GM23248 (cell line): ENCODE data around the gene RAB4A. TPM values are rescaled to one million over a fixed set of nuclear protein-coding genes. Genes with fewer than 3 reads are reported as not detected.

Experiments used
- DNase-seq: peaks from one replicate; pipeline ENCODE4 v3.0.0-alpha.2; 2015
- H2AFZ ChIP-seq: fragments of 200-600 bp; sonication (generic); 2 replicates; pipeline ENCODE4 v1.6.1; 2016; ENCODE audit warnings: antibody characterized with exemption
- H3F3A ChIP-seq: fragments of 200-600 bp; sonication (generic); 2 replicates; pipeline ENCODE4 v1.6.1; 2016; ENCODE audit warnings: mild to moderate bottlenecking, antibody characterized with exemption, mixed run types; ENCODE audit not compliant: insufficient read depth
- H3K27ac ChIP-seq: fragments of 200-600 bp; sonication (generic); 2 replicates; pipeline ENCODE4 v1.5.1; 2016; ENCODE audit warnings: mild to moderate bottlenecking
- H3K27me3 ChIP-seq: fragments of 200-600 bp; sonication (generic); replicated peaks from 2 replicates; pipeline ENCODE4 v1.6.1; 2016; ENCODE audit warnings: mild to moderate bottlenecking; ENCODE audit not compliant: insufficient read depth
- H3K36me3 ChIP-seq: fragments of 200-600 bp; sonication (generic); 2 replicates; pipeline ENCODE4 v1.6.1; 2016; ENCODE audit warnings: low read depth, mild to moderate bottlenecking
- H3K4me1 ChIP-seq: fragments of 200-600 bp; sonication (generic); 2 replicates; pipeline ENCODE4 v1.6.1; 2016; ENCODE audit warnings: mild to moderate bottlenecking; ENCODE audit not compliant: insufficient read depth
- H3K4me2 ChIP-seq: fragments of 200-600 bp; sonication (generic); one replicate; pipeline ENCODE4 v1.6.1; 2016; ENCODE audit warnings: mild to moderate bottlenecking; ENCODE audit not compliant: unreplicated experiment
- H3K4me3 ChIP-seq: fragments of 200-600 bp; sonication (generic); 2 replicates; pipeline ENCODE4 v1.5.1; 2016; ENCODE audit warnings: mild to moderate bottlenecking
- H3K79me2 ChIP-seq: fragments of 200-600 bp; sonication (generic); 2 replicates; pipeline ENCODE4 v1.6.1; 2016; ENCODE audit warnings: mild to moderate bottlenecking; ENCODE audit not compliant: insufficient read depth
- H3K9ac ChIP-seq: fragments of 200-600 bp; sonication (generic); 2 replicates; pipeline ENCODE4 v1.6.1; 2016; ENCODE audit warnings: mild to moderate bottlenecking
- H3K9me2 ChIP-seq: fragments of 200-600 bp; sonication (generic); 2 replicates; pipeline ENCODE4 v1.6.1; 2016; ENCODE audit warnings: mixed run types, mild to moderate bottlenecking, moderate library complexity; ENCODE audit not compliant: insufficient read depth
- H3K9me3 ChIP-seq: fragments of 200-600 bp; sonication (generic); one replicate; pipeline ENCODE4 v1.6.1; 2017; ENCODE audit warnings: low read depth
- H4K20me1 ChIP-seq: fragments of 200-600 bp; sonication (generic); 2 replicates; pipeline ENCODE4 v1.6.0; 2016; ENCODE audit not compliant: insufficient read depth
- EZH2 ChIP-seq: fragments of 200-600 bp; sonication (generic); IDR thresholded peaks from 2 replicates; pipeline ENCODE4 v1.6.1; 2018; ENCODE audit warnings: antibody characterized with exemption, mild to moderate bottlenecking; ENCODE audit not compliant: insufficient read depth, poor library complexity, severe bottlenecking
- EZH2phosphoT487 ChIP-seq: fragments of 200-600 bp; sonication (generic); IDR thresholded peaks from 2 replicates; pipeline ENCODE4 v1.6.1; 2018; ENCODE audit warnings: antibody characterized with exemption, moderate library complexity, mild to moderate bottlenecking, low read depth; ENCODE audit not compliant: insufficient read depth
- WGBS, 2 experiments: methylation state at CpG; one replicate each; pipeline ENCODE4 v1.1.6; 2015 to 2017; ENCODE audit warnings: low lambda C conversion rate in 2 of 2, low coverage in 1 of 2; ENCODE audit errors: missing lambda C conversion rate in 2 of 2; 5-methylcytosine and 5-hydroxymethylcytosine counted together
- in situ Hi-C: fragments of 300-500 bp; cut with MboI; formaldehyde crosslinking; loops from 2 replicates; pipeline ENCODE4 v1.15.0; 2020
- polyA plus RNA-seq: library from polyadenylated mRNA; unstranded; fragments of >200 nt; fragmentation: Nextera tagmentation; extraction: Ambion mirVana; gene quantifications from 2 replicates; pipeline ENCODE4 v1.2.1, GENCODE V29; 2016
- total RNA-seq: library from RNA; depleted of rRNA; stranded (reverse); fragments of >200 nt; shearing (Covaris generic); gene quantifications from 2 replicates; pipeline ENCODE4 v1.2.3, GENCODE V29; 2014

The RAB4A gene
- total and polyA plus RNA-seq, 2 experiments from 2014 or later: 43.4 to 47.2 TPM

GRCh38 chr1:229251185-229251584, 19.7 kb upstream of the RAB4A start:
- in situ Hi-C loops: loop anchor here (10.0 kb wide), 1 partner anchor 234 kb away; no protein-coding TSS in a partner anchor
- no peak for DNase-seq
- H3K27ac ChIP-seq: no peak overlapping the region

DNA sequence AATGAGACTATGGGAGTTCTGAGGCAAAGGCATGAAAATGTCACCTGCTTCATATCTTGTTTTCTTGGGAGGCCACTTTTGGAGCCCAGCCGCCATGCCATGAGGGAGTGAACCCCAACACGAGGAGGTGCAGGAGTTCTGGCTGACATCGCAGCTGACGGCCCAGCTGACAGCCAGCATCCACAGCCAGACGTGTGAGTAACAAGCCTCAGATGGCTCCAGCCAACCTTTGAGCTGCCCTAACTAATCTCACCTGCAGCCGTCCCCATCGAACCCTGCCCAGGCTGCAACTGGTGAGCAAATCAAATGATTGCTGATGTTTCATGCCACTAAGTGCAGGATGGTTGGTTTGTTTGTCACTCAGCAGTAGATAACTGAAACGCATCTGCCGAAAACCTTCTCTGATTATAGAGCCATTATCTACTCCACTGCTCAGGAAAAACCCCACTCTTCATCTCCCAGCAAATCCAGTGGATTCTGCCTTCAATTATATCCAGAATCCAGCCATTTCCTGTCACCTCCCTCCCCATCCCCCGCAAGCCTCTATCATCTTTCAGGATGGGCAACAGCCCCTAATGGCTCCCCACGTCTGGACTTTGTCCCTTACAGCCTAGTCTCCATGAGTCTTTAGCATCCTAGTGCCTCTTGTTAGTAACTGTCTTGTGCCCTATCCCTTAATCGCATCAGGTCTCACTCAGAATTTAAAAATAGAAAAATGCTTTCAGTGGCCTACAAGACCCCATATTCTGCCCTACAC, 18.5 kb upstream of the RAB4A start:
- no peaks in the 10 kb centered on the region for H4K20me1 ChIP-seq
- 55 to 56% methylated on average over 12 of the region's 12 CpGs for WGBS, 2 experiments

More at GRCh38 chr1:229251185-229251584, 19.7 kb upstream of the RAB4A start:
- H3K4me3 ChIP-seq: no peak overlapping the region
- no peak overlapping the region for H3K4me2 ChIP-seq
- no peaks in the 10 kb centered on the region for H3K9me2 ChIP-seq
- 63 to 71% methylated on average over 5 of the region's 5 CpGs for WGBS, 2 experiments
- TF ChIP-seq EZH2phosphoT487 (no peak), EZH2 (no peak)
- no peaks in the 10 kb centered on the region for H3K36me3 ChIP-seq
- no peak overlapping the region for H3K9ac ChIP-seq
- H4K20me1 ChIP-seq: no peaks in the 10 kb centered on the region
- no peak overlapping the region for H2AFZ ChIP-seq
- no peaks in the 10 kb centered on the region for H3F3A ChIP-seq
- H3K27me3 ChIP-seq: 0 out of 2 replicates have a peak, but pooled peaks cover 8% of the 10 kb centered on the region
- H3K9me3 ChIP-seq: no peaks in the 10 kb centered on the region
- no peaks in the 10 kb centered on the region for H3K79me2 ChIP-seq
- H3K4me1 ChIP-seq: no peaks in the 10 kb centered on the region

DNA sequence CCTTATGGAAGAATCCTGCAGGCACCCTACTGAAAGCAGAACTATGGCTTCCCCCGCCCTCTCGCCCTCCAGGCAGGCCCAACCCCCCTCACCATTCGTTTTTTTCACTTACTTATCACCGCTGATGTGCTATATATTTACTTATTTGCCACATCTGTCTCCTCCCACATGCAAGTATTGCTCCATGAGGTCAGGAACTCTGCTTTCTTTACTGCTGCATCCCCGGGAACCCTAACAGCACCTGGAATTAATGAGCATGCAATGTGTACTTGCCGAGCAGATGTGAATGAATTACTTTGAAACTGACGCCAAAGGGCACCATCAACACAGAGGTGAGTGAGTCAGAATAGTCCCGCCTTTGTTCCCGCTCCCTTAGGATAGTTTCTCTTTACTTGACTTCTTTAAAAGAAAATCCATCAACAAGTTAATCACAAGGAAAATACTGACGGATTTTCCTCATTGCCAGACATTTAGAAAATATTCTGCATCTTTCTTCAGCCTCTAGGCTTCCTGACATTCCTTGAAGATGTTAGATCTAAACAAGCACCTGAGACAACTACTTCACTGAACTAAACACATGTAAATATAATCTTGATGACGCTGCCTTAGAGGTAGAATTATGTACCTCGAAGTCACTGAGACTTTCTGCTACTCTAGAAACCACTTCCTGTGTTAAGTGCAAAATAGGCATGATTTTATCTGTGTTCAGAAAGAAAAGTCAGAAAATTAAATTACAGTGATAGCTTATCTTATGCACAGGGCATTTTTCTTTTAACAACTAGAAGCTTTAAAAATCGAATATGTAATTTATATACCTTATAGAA, 17.5 kb upstream of the RAB4A start:
- H3K9ac ChIP-seq: no peak overlapping the region
- TF ChIP-seq EZH2 (no peak), EZH2phosphoT487 (no peak)
- H3K27ac ChIP-seq: no peak overlapping the region
- no peak overlapping the region for H3K4me2 ChIP-seq
- H3K27me3 ChIP-seq: 0 out of 2 replicates have a peak, but pooled peaks cover 8% of the 10 kb centered on the region
- no peaks in the 10 kb centered on the region for H4K20me1 ChIP-seq
- H3K9me2 ChIP-seq: no peaks in the 10 kb centered on the region
- WGBS, 2 experiments: 41 to 52% methylated on average over 13 of the region's 13 CpGs
- no peaks in the 10 kb centered on the region for H3F3A ChIP-seq
- H3K4me1 ChIP-seq: no peaks in the 10 kb centered on the region
- no peak overlapping the region for H3K4me3 ChIP-seq
- H3K36me3 ChIP-seq: no peaks in the 10 kb centered on the region
- in situ Hi-C loops: loop anchor here (10.0 kb wide), 1 partner anchor 231 kb away; no protein-coding TSS in a partner anchor
- no peaks in the 10 kb centered on the region for H3K79me2 ChIP-seq
- no peaks in the 10 kb centered on the region for H3K9me3 ChIP-seq
- H2AFZ ChIP-seq: no peak overlapping the region
- DNase-seq: peak; percentile 19

More for the DNA sequence above, 18.5 kb upstream of the RAB4A start:
- Histone ChIP-seq H3K9me2 (no peaks in the 10 kb centered on the region), H3K4me2 (no peak overlapping the region), H3K4me3 (no peak overlapping the region), H3F3A (no peaks in the 10 kb centered on the region), H3K9me3 (no peaks in the 10 kb centered on the region), H3K27me3 (0 out of 2 replicates have a peak, but pooled peaks cover 8% of the 10 kb centered on the region), H3K79me2 (no peaks in the 10 kb centered on the region), H3K4me1 (no peaks in the 10 kb centered on the region), H3K27ac (no peak overlapping the region), H2AFZ (no peak overlapping the region), H3K9ac (no peak overlapping the region), H3K36me3 (no peaks in the 10 kb centered on the region)
- in situ Hi-C loops: loop anchor here (10.0 kb wide), 1 partner anchor 232 kb away; no protein-coding TSS in a partner anchor
- TF ChIP-seq EZH2phosphoT487 (no peak), EZH2 (no peak)
- no peak for DNase-seq

GRCh38 chr1:229254910-229255541, 15.9 kb upstream of the RAB4A start:
- H3K4me1 ChIP-seq: no peaks in the 10 kb centered on the region
- no peaks in the 10 kb centered on the region for H3K36me3 ChIP-seq
- DNase-seq: peak; percentile 37
- TF ChIP-seq EZH2phosphoT487: no peak
- no peak for TF ChIP-seq EZH2
- H3K9me3 ChIP-seq: no peaks in the 10 kb centered on the region
- no peak overlapping the region for H3K4me2 ChIP-seq
- H3F3A ChIP-seq: no peaks in the 10 kb centered on the region
- in situ Hi-C loops: loop anchor here (10.0 kb wide), 1 partner anchor 230 kb away; no protein-coding TSS in a partner anchor
- 4 to 10% methylated on average over 1 of the region's 1 CpG for WGBS, 2 experiments
- no peaks in the 10 kb centered on the region for H4K20me1 ChIP-seq
- H2AFZ ChIP-seq: no peak overlapping the region
- H3K79me2 ChIP-seq: no peaks in the 10 kb centered on the region
- H3K27ac ChIP-seq: no peak overlapping the region
- no peak overlapping the region for H3K9ac ChIP-seq
- H3K4me3 ChIP-seq: no peak overlapping the region
- H3K27me3 ChIP-seq: 0 out of 2 replicates have a peak, but pooled peaks cover 8% of the 10 kb centered on the region
- no peaks in the 10 kb centered on the region for H3K9me2 ChIP-seq
